HepG2 (cell line): ENCODE data around the gene GNL3. TPM values are rescaled to one million over a fixed set of nuclear protein-coding genes. Genes with fewer than 3 reads are reported as not detected.

Source experiments
- ARNTL ChIP-seq: sonication (generic); formaldehyde crosslinking; IDR thresholded peaks from 2 replicates; pipeline ENCODE4 v1.4.0; 2020; ENCODE audit warnings: mild to moderate bottlenecking, missing genetic modification reagents
- ATRX ChIP-seq: sonication (generic); formaldehyde crosslinking; IDR thresholded peaks from 2 replicates; pipeline ENCODE4 v1.4.0; 2020; ENCODE audit warnings: missing genetic modification reagents, borderline replicate concordance
- CBFB ChIP-seq: sonication (generic); formaldehyde crosslinking; IDR thresholded peaks from 2 replicates; pipeline ENCODE4 v1.4.0; 2020; ENCODE audit warnings: missing genetic modification reagents
- ETV5 ChIP-seq: IDR thresholded peaks from 2 replicates; pipeline ENCODE4 v1.6.1; 2018; ENCODE audit warnings: missing biosample characterization, missing genetic modification reagents, inconsistent platforms, borderline replicate concordance
- FOXC1 ChIP-seq: sonication (generic); formaldehyde crosslinking; IDR thresholded peaks from 2 replicates; pipeline ENCODE4 v1.8.0; 2022; ENCODE audit warnings: mild to moderate bottlenecking, missing genetic modification reagents, borderline replicate concordance
- FOXK1 ChIP-seq: sonication (generic); formaldehyde crosslinking; IDR thresholded peaks from 2 replicates; pipeline ENCODE4 v1.4.0; 2020; ENCODE audit warnings: low read depth, missing genetic modification reagents, borderline replicate concordance
- GABPA ChIP-seq, 2 experiments: IDR thresholded peaks; 2 replicates each; pipeline ENCODE4 v1.6.1; 2011 to 2016; ENCODE audit warnings: low read depth in 2 of 2, low read length in 1 of 2, missing biosample characterization in 1 of 2, missing genetic modification characterization in 1 of 2
- HNRNPK ChIP-seq: fragments of 200-400 bp; formaldehyde crosslinking; IDR thresholded peaks from 2 replicates; pipeline ENCODE4 v1.6.1; 2018; ENCODE audit warnings: low read length, low read depth, moderate library complexity, mild to moderate bottlenecking; ENCODE audit not compliant: poor library complexity, severe bottlenecking
- HOXD1 ChIP-seq: sonication (generic); formaldehyde crosslinking; IDR thresholded peaks from 2 replicates; pipeline ENCODE4 v1.5.0; 2020; ENCODE audit warnings: missing genetic modification reagents
- MAF1 ChIP-seq: sonication (generic); formaldehyde crosslinking; IDR thresholded peaks from 2 replicates; pipeline ENCODE4 v1.5.0; 2020; ENCODE audit warnings: missing genetic modification reagents, borderline replicate concordance
- MXI1 ChIP-seq: IDR thresholded peaks from 3 replicates; pipeline ENCODE4 v1.6.1; 2012; ENCODE audit warnings: low read depth, low read length, inconsistent platforms, borderline replicate concordance
- ZEB1 ChIP-seq: IDR thresholded peaks from 2 replicates; pipeline ENCODE4 v1.6.1; 2012; ENCODE audit warnings: mild to moderate bottlenecking, low read depth, inconsistent platforms; ENCODE audit not compliant: insufficient replicate concordance
- ZFY ChIP-seq: sonication (generic); formaldehyde crosslinking; IDR thresholded peaks from 2 replicates; pipeline ENCODE4 v1.4.0; 2020; ENCODE audit warnings: missing genetic modification reagents
- ZNF235 ChIP-seq: sonication (generic); formaldehyde crosslinking; IDR thresholded peaks from 2 replicates; pipeline ENCODE4 v1.8.1; 2023; ENCODE audit warnings: mild to moderate bottlenecking, missing genetic modification reagents, borderline replicate concordance
- ZNF816 ChIP-seq: sonication (generic); formaldehyde crosslinking; IDR thresholded peaks from 2 replicates; pipeline ENCODE4 v1.8.0; 2022; ENCODE audit warnings: missing genetic modification reagents, mild to moderate bottlenecking, borderline replicate concordance
- polyA plus RNA-seq, 8 experiments: library from polyadenylated mRNA; depleted of rRNA in 3 of 8; stranded (reverse) in 7 of 8; unstranded in 1 of 8; fragments of >200 nt; fragmentation: Illumina TruSeq in 4 of 8; extraction: Trizol in 4 of 8; gene quantifications; 2 replicates each; pipeline versions ENCODE4 v1.2.1 to v1.2.3, GENCODE V29; 2011 to 2016; ENCODE audit warnings: low read depth in 4 of 8, missing spikeins in 1 of 8, mixed read lengths in 1 of 8; ENCODE audit not compliant: insufficient read depth in 1 of 8
- total RNA-seq, 5 experiments: library from RNA; depleted of rRNA; stranded (reverse); fragments of >200 nt; fragmentation: Illumina TruSeq; extraction: Trizol; gene quantifications; 2 replicates each; pipeline ENCODE4 v1.2.3, GENCODE V29; 2016; ENCODE audit warnings: low read depth in 1 of 5
- TF ChIP-seq, protein P1 (sequence below): sonication (generic); formaldehyde crosslinking; IDR thresholded peaks from one replicate; pipeline ENCODE4 v1.5.1; 2020; ENCODE audit warnings: mild to moderate bottlenecking, missing genetic modification reagents; ENCODE audit errors: not compliant biosample characterization
- TF ChIP-seq, protein P2 (sequence below): sonication (generic); formaldehyde crosslinking; IDR thresholded peaks from 2 replicates; pipeline ENCODE4 v1.4.0; 2020; ENCODE audit warnings: missing genetic modification reagents

The GNL3 gene
- total and polyA plus RNA-seq, 2 of the 13 experiments (the other 11 are each of a cell fraction or from before 2014, with no cell fraction given): 129 to 257 TPM

- TF ChIP-seq, protein P1, sequence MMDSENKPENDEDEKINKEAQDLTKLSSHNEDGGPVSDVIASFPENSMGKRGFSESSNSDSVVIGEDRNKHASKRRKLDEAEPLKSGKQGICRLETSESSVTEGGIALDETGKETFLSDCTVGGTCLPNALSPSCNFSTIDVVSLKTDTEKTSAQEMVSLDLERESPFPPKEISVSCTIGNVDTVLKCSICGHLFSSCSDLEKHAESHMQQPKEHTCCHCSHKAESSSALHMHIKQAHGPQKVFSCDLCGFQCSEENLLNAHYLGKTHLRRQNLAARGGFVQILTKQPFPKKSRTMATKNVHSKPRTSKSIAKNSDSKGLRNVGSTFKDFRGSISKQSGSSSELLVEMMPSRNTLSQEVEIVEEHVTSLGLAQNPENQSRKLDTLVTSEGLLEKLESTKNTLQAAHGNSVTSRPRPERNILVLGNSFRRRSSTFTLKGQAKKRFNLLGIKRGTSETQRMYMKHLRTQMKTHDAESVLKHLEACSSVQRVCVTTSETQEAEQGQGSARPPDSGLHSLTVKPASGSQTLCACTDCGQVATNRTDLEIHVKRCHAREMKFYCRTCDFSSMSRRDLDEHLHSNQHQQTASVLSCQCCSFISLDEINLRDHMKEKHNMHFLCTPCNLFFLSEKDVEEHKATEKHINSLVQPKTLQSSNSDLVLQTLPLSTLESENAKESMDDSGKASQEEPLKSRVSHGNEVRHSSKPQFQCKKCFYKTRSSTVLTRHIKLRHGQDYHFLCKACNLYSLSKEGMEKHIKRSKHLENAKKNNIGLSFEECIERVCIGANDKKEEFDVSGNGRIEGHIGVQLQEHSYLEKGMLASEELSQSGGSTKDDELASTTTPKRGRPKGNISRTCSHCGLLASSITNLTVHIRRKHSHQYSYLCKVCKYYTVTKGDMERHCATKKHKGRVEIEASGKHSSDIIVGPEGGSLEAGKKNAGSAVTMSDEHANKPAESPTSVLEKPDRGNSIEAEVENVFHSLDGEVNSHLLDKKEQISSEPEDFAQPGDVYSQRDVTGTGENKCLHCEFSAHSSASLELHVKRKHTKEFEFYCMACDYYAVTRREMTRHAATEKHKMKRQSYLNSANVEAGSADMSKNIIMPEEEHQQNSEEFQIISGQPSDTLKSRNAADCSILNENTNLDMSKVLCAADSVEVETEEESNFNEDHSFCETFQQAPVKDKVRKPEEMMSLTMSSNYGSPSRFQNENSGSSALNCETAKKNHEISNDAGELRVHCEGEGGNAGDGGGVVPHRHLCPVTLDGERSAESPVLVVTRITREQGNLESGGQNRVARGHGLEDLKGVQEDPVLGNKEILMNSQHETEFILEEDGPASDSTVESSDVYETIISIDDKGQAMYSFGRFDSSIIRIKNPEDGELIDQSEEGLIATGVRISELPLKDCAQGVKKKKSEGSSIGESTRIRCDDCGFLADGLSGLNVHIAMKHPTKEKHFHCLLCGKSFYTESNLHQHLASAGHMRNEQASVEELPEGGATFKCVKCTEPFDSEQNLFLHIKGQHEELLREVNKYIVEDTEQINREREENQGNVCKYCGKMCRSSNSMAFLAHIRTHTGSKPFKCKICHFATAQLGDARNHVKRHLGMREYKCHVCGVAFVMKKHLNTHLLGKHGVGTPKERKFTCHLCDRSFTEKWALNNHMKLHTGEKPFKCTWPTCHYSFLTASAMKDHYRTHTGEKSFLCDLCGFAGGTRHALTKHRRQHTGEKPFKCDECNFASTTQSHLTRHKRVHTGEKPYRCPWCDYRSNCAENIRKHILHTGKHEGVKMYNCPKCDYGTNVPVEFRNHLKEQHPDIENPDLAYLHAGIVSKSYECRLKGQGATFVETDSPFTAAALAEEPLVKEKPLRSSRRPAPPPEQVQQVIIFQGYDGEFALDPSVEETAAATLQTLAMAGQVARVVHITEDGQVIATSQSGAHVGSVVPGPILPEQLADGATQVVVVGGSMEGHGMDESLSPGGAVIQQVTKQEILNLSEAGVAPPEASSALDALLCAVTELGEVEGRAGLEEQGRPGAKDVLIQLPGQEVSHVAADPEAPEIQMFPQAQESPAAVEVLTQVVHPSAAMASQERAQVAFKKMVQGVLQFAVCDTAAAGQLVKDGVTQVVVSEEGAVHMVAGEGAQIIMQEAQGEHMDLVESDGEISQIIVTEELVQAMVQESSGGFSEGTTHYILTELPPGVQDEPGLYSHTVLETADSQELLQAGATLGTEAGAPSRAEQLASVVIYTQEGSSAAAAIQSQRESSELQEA: peak; percentile 89
- TF ChIP-seq MXI1: peak; percentile 99
- TF ChIP-seq, protein P2, sequence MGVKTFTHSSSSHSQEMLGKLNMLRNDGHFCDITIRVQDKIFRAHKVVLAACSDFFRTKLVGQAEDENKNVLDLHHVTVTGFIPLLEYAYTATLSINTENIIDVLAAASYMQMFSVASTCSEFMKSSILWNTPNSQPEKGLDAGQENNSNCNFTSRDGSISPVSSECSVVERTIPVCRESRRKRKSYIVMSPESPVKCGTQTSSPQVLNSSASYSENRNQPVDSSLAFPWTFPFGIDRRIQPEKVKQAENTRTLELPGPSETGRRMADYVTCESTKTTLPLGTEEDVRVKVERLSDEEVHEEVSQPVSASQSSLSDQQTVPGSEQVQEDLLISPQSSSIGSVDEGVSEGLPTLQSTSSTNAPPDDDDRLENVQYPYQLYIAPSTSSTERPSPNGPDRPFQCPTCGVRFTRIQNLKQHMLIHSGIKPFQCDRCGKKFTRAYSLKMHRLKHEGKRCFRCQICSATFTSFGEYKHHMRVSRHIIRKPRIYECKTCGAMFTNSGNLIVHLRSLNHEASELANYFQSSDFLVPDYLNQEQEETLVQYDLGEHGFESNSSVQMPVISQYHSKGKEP (CRISPR knock-in tag): no peak
- no peak; the same call in 1 of the 2 replicates for TF ChIP-seq GABPA (IDR thresholded peaks at IDR 0.05; ENCODE audit: low read depth, low read length)
- TF ChIP-seq GABPA (CRISPR knock-in tag; IDR thresholded peaks at IDR 0.05; ENCODE audit: low read depth): peak; percentile 73
- TF ChIP-seq HNRNPK: peak; percentile 60
- no peak for TF ChIP-seq ZEB1
- TF ChIP-seq ATRX (CRISPR knock-in tag): no peak
- TF ChIP-seq FOXC1 (CRISPR knock-in tag): peak; percentile 94
- TF ChIP-seq HOXD1 (CRISPR knock-in tag): peak; percentile 66
- TF ChIP-seq ARNTL: peak; percentile 87
- TF ChIP-seq ZFY (CRISPR knock-in tag): peak; percentile 99
- peak; percentile 94; the same call in 1 of the 2 replicates for TF ChIP-seq FOXK1 (CRISPR knock-in tag)
- TF ChIP-seq ETV5 (CRISPR knock-in tag): peak; percentile 64
- peak; percentile 90; the same call in 1 of the 2 replicates for TF ChIP-seq ZNF235 (CRISPR knock-in tag)
- TF ChIP-seq CBFB (CRISPR knock-in tag): peak; percentile 78; the same call in 1 of the 2 replicates
- TF ChIP-seq MAF1 (CRISPR knock-in tag): peak; percentile 71; the same call in 1 of the 2 replicates
- TF ChIP-seq ZNF816 (CRISPR knock-in tag): peak; percentile 71; the same call in 1 of the 2 replicates
Observed at GRCh38 chr3:52685709-52686691, at the start of gene GNL3, which contains the start of gene PBRM1 (continued).
